Measurements from ENCODE around the gene AGO3.
"Not testable (repeated sequence)": the region's sequence is repeated elsewhere in the genome, so short reads cannot be mapped to it uniquely, and the experiment has no call there.

AGO3 gene

DNA sequence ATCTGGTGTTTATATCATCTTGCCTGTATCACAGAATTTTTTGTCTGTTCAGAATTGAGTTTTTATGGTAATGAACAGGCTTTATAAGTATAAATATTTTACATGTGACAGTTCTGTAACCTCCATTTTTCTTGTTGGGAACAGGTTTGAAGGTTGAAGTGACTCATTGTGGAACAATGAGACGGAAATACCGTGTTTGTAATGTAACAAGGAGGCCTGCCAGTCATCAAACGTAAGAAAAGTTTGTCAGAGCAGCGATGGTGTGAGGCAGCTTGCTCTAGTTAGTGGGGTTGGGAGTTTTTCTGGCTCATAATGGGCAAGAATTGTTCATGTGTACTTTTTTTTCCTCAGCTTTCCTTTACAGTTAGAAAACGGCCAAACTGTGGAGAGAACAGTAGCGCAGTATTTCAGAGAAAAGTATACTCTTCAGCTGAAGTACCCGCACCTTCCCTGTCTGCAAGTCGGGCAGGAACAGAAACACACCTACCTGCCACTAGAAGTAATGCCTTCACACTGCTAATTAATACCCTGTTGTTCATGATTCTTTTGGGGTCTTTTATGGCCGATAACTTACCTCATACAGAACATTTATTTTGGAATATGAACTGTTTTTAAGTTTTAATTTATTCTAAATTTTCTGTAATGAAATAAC lies 77.8 kb downstream of the AGO3 start:
- DNase-seq (ENCODE audit: low read depth in 3 of 3), result no peak

- no peak for DNase-seq (ENCODE audit: low read depth in 3 of 3)
Measured at GRCh38 chr1:36014722-36015220, 83.9 kb downstream of the AGO3 start.

DNA sequence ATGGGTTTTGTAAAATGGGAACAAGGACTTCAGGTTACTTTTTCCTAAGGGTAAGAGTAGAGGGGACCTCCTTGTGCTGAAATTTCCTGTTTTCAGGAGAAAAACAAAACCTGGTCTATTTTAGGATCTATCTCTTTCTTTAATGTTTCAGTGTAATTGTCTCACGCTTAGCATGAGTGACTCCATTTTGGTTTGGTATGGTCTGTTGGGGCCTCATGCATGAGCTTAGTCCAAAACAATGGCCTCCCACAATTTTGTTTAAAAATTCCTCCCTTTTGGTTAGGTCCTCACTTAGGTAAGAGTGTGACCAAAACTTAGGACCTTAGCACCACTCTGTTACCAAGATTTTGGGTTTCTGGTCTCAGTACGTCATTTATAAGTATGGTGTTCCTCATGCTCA lies 85.8 kb downstream of the AGO3 start:
- DNase-seq (ENCODE audit: low read depth in 3 of 3), result no peak

DNA sequence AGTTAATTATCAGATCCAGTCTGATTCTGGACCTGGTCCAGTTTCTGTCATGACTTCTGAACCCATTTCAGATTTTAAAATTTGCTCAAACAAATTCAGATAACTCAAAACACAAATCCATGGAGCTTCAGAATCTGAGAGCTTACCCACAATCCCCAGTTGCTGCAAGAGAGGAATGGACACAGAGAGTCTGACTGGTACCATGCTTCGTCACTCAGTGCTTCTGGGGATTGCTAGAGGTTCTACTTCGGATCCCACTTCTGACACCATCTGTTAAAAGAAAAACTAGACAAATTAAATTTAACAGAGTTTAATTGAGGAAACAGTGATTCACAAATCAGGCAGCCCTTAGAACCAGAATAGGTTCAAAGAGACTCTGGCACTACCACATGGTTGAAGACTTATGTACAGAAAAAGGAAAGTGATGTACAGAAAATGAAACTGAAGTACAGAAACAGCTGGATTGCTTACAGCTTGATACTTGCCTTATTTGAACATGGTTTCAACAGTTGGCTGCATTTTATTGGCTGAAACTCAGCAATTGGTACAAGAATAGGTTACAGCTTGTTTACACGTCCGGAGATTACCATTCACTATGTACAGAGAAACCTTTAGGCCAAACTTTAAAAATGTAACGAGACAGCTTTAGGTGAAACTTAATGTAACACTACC lies 92.3 kb downstream of the AGO3 start:
- DNase-seq (ENCODE audit: low read depth in 3 of 3), result no peak

- DNase-seq (ENCODE audit: low read depth in 3 of 3), result not testable (repeated sequence)
Measured at GRCh38 chr1:36024024-36024423, 93.1 kb downstream of the AGO3 start.

DNA sequence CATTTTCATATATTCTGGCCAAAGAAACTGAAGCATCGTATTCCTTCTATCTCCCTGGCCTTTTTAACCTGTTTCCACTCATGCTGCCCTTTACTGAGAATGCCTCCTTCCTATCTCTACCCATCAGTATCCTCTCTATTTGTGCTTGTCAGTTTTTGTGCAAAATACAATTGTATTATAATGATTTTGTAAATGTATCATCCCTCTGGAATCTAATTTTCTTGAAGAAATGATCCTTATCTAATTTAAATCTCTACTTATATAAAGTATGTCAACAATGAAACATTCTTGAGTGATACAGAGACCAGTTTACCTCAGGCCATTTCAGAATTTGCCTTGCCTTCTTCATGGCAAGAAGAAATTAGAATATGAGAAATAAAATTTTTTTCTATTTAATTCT lies 93.9 kb downstream of the AGO3 start:
- DNase-seq (ENCODE audit: low read depth in 3 of 3), result no peak

GRCh38 chr1:36027766-36028165 lies 96.9 kb downstream of the AGO3 start:
- DNase-seq (ENCODE audit: low read depth in 3 of 3), result no peak

DNA sequence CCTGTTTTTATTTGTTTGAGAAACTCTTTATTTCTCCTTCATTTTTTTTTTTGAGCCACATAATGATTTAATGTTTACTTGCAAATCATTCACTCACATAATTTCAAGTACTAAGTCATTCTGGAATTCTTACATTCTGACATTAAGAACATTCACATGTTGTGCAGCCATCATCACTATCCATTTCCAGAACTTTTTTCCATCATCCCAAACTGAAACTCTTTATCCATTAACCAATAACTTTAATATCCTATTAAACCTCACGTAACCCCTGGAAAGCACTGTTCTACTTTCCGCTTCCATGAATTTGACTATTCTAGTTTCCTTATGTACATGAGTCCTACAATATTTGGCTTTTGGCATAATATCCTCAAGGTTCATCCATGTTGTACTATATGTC lies 100.5 kb downstream of the AGO3 start:
- no peak for DNase-seq (ENCODE audit: low read depth in 3 of 3)

- no peak for DNase-seq (ENCODE audit: low read depth in 3 of 3)
Measured at GRCh38 chr1:36034692-36035091, 103.8 kb downstream of the AGO3 start.

DNA sequence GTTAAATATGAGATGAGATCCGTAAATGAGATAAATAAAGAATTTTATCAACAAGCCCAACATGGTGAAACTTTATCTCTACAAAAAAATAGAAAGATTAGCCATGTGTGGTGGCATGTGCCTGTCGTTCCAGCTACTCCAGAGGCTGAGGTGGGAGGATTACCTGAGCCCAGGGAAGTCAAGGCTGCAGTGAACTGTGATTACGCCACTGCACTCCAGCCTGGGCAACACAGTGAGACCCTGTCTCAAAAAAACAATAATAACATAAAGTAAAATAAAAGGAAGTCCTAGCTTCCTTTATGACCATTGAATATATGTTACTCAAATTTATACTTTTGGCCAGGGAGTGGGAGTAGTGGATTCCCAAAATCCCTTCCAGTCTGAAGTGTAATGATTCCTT lies 104.2 kb downstream of the AGO3 start:
- no peak for DNase-seq (ENCODE audit: low read depth in 3 of 3)

DNA sequence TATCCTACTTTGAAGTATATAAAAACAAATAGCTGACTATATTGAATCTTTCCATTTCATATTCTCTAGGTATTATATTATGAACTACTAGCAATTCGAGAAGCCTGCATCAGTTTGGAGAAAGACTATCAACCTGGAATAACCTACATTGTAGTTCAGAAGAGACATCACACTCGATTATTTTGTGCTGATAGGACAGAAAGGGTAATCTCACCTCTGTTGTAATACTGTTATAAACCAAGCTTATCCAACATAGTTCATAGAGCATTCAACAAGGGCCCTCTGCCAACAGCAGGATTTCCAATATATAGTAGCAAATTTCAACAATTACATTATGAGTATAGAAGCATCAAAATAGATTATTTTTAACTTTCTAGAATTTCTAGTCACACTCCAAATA lies 109.3 kb downstream of the AGO3 start:
- DNase-seq (ENCODE audit: low read depth in 3 of 3), result no peak

DNA sequence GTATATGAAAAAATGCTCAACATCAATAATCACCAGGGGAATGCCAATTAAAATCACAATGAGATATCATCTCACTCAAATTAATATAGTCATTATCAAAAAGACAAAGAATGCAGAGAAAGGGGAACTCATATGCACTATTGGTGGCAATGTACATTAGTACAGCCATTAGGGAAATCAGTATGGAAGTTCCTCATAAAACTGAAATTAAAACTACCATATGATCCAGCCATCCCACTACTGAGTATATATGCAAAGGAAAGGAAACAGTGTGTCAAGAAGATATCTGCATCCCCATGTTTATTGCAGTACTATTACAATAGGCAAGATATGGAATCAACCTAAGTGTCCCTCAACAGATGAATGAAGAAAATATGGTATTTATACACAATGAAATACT lies 120.9 kb downstream of the AGO3 start:
- no peak for DNase-seq (ENCODE audit: low read depth in 3 of 3)

GRCh38 chr1:36053978-36054377 lies 123.1 kb downstream of the AGO3 start:
- DNase-seq (ENCODE audit: low read depth in 3 of 3), result no peak

GRCh38 chr1:36055706-36056105 lies 124.8 kb downstream of the AGO3 start:
- DNase-seq (ENCODE audit: low read depth in 3 of 3), result no peak

- DNase-seq (ENCODE audit: low read depth in 3 of 3), result no peak
Measured at GRCh38 chr1:36062315-36062714, 131.4 kb downstream of the AGO3 start.

GRCh38 chr1:36067871-36068270 lies 137.0 kb downstream of the AGO3 start:
- DNase-seq (ENCODE audit: low read depth in 3 of 3), result no peak

GRCh38 chr1:36068866-36069265 lies 138.0 kb downstream of the AGO3 start:
- no peak for DNase-seq (ENCODE audit: low read depth in 3 of 3)

- DNase-seq (ENCODE audit: low read depth in 3 of 3), result no peak
Measured at GRCh38 chr1:36070349-36070748, 139.4 kb downstream of the AGO3 start.

GRCh38 chr1:36076979-36077573 lies 146.2 kb downstream of the AGO3 start:
- no peak for DNase-seq (ENCODE audit: low read depth in 3 of 3)

DNA sequence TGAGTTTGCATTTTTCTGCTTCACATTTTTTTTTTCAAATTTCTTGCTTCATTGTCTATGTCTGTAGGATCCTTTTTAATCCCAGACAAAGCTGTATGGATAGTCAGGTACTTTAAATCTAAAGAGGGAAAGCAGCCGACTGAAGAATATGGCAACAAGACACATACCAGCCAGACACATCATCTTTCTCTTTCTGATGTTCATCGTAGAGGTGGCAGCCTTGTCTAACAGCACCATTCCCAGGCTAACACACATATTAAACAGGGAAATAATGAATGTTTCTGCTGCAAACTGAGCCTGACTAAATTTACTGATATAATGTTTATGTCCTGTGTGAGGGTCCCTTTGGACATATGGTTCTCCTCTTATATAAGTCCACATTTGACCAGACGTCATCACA lies 149.3 kb downstream of the AGO3 start:
- DNase-seq (ENCODE audit: low read depth in 3 of 3), result no peak

DNA sequence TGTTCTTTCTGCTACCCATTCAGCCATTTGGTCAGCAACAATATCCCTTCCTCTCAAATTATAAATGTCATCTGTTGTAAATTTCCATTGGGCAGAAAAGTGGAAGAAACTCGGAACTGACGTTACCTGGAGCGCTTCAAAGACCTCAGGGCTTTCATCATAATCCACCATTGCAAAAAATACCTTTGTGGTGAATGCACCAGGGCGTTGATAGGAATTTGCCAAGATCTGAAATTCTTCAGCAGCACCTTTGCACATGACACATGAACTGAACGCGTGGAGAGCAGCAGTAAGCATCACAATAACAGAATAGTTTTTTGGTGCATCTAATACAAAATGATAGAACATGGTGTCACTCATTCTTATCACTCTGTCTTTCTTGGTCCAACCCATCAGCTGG lies 149.9 kb downstream of the AGO3 start:
- no peak for DNase-seq (ENCODE audit: low read depth in 3 of 3)

- no peak for DNase-seq (ENCODE audit: low read depth in 3 of 3)
Measured at GRCh38 chr1:36081926-36082485, 151.1 kb downstream of the AGO3 start.

GRCh38 chr1:36083219-36083618 lies 152.3 kb downstream of the AGO3 start:
- DNase-seq (ENCODE audit: low read depth in 3 of 3), result no peak
